ENCODE measurements around the gene SNX10.

Gene SNX10

GRCh38 chr7:26334166-26334859 lies 42.7 kb downstream of the SNX10 start:
- no peak for DNase-seq (ENCODE audit: low read depth, low spot score)

DNA sequence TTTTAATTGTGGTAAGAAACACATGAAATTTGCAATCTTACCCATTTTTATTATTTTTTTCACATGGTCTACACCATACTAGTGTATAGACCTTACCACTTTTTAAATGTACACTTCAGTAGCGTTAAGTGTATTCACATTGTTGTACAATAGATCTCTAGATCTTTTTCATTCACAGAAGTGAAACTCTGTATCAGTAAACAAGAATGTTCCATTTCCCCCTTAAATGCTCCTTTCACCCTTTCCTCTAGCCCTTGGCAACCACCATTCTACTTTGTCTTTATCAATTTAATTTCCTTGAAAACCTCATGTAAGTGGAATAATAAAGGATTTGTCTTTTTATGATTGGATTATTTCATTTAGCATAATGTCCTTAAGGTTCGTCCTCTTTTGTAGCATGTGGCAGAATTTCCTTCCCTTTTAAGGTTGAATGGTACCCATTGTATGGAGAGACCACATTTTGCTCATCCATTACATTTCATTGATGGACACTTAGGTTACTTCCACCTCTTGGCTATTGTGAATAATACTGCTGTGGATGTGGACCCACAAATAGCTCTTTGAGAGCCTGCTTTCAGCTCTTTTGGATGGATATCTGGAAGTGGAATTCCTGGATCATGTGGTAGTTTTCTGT lies 45.7 kb downstream of the SNX10 start:
- DNase-seq (ENCODE audit: low read depth, low spot score): no peak

DNA sequence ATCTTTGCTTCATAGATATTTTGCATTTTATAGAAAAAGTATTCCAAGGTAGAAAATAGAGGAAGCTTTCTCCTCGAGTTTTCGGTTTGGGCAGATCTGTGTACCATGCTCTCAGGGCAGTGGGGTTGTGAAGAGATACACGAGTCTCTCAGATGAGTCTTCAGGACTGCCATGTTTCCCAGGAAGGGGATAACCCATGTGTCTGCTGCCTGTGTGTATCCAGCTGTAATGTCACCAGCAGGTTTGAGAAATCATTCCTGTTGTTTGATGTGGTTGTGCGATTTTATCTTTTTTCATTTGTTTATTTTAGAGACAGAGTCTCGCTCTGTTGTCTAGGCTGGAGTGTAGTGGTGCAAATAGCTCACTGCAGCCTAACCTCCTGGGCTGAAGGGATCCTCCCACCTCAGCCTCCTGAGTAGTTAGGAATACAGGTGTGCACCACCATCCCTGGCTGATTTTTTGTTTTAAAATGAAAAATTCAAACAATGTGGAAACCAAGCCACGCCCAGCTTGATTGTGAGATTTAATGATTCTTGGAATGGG lies 48.9 kb downstream of the SNX10 start:
- DNase-seq (ENCODE audit: low read depth, low spot score): no peak

- DNase-seq (ENCODE audit: low read depth, low spot score): no peak
Observed at GRCh38 chr7:26343320-26343832, 51.7 kb downstream of the SNX10 start.

- DNase-seq (ENCODE audit: low read depth, low spot score): no peak
Observed at GRCh38 chr7:26343837-26344236, 52.2 kb downstream of the SNX10 start.

DNA sequence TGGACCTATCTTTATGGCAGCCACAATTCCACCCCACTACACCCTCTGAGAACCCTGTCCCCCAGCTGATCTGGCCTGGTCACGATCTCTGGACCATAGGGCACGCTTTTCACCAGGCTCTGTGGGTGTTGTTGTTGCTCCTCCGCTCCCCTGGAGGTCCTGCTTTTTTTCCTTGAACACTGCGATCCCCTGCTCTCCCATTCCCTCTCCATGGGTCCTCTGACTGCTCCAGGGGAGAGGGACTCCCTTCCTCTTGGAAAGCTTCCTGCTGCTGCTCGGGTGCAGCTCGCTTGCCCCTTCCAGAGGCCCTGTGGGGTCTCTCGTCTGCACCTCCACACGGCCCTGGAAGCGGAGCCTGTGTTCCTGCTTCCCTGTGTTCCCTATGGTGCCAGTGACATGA lies 53.5 kb downstream of the SNX10 start:
- DNase-seq (ENCODE audit: low read depth, low spot score): no peak

- no peak for DNase-seq (ENCODE audit: low read depth, low spot score)
Observed at GRCh38 chr7:26345837-26346236, 54.2 kb downstream of the SNX10 start.

DNA sequence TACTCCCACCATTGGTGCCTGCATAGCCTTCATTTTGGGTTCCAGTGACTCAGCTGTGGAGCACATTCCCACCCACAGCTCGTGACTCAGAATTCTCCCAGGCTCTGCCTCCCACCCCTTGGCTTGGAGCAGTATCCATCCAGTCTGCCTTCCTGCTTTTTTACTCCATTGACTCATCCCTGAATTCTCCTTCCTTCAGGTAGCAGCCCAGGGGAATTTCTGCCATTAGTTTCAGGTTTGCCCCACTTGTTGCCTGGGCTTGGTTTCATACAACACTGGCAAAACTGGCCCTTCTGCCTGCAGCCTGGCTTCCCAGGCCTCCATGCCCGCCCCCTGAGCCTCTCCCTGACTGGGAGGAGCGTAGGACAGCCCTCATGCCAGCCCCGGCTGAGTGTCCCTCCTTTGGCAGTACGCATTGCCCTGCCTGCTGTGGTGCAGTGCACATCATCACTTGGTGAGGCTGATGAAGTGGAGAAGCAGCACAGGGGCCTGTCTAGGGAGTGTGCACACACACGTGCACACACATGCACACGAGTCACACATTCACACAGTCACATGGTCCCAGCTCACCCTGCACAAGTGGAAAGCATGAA lies 55.0 kb downstream of the SNX10 start:
- DNase-seq (ENCODE audit: low read depth, low spot score): no peak

GRCh38 chr7:26348234-26348851 lies 56.7 kb downstream of the SNX10 start:
- no peak for DNase-seq (ENCODE audit: low read depth, low spot score)

- no peak for DNase-seq (ENCODE audit: low read depth, low spot score)
Observed at GRCh38 chr7:26349005-26349915, 57.6 kb downstream of the SNX10 start.

GRCh38 chr7:26351171-26351570 lies 59.5 kb downstream of the SNX10 start:
- no peak for DNase-seq (ENCODE audit: low read depth, low spot score)

DNA sequence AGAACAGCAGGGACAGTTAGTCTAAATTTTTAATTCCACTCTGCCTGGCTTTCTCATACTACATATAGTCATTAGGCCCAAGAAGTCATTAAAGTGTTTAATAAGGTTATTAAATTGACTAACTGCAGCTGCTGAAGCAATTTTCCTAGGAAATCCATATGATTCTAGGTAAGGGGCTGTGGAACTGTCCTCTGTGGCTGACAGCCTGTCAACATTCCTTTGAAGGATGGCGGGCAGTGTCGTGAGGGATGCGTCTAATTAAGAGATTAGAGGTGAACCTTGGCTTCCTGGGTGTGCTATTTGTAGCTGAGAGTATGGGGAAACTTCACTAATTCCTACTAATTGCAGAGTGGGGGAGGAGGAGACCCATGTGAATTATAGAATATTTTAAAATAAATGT lies 64.6 kb downstream of the SNX10 start:
- DNase-seq (ENCODE audit: low read depth, low spot score): no peak

DNA sequence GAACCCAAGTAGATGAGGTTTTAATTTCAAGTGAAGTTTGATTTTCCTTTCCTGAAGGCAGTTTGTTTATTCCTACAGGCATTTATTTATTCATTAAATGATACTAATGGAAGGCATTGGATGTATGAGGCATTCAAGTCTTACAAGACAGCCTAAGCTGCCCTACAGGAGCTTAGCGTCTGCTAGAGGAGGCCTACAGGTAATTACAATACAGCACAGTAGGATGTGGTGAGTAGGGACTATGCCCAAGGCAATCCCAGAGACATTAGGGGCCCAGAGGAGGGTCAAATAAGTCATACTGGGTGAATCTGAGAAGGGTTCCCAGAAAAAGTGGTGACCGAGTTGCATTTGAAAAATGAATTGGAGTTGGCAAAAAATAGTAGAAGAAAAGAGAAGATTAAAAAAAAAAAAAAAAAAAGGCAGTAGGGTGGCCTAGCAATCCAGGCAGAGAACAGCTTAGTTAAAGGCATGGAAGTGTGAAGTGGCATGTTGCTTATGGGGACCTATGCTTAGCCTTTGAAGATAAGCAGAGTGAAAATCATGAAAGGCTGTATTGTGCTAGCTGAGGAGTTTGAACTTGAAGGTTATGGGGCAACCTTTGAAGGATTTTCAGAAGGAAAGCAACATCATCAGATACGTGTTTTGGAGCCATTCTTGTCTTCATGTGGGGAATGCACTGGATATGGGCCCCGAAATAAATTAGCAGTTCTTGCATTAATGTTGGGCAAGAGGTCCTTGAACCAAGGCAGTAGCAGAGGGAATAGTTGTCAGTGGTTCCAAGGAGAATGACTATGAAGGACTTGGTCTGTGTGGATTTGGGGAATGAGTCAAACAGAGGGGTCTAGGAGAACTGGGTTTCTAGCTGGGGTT lies 65.5 kb downstream of the SNX10 start:
- DNase-seq (ENCODE audit: low read depth, low spot score): no peak

DNA sequence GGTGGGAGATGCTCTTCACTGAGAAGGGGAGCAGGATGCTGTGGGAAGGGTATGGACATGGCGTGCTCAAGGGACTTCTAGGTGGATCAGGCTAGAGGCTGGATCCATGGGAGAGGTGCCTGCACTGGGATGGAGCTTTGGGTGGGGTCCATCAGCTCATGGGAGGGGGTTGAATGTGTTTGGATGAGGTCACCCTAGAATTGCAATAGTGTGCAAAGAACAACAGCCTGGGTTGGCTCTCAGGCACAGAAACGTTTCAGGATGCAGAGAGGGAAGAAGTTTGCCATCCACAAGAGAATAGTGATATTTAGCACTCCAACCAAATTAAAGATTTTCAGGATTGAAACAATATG lies 66.1 kb downstream of the SNX10 start:
- no peak for DNase-seq (ENCODE audit: low read depth, low spot score)

- no peak for DNase-seq (ENCODE audit: low read depth, low spot score)
Observed at GRCh38 chr7:26360650-26361049, 69.0 kb downstream of the SNX10 start.

- no peak for DNase-seq (ENCODE audit: low read depth, low spot score)
Observed at GRCh38 chr7:26361637-26362036, 70.0 kb downstream of the SNX10 start.

DNA sequence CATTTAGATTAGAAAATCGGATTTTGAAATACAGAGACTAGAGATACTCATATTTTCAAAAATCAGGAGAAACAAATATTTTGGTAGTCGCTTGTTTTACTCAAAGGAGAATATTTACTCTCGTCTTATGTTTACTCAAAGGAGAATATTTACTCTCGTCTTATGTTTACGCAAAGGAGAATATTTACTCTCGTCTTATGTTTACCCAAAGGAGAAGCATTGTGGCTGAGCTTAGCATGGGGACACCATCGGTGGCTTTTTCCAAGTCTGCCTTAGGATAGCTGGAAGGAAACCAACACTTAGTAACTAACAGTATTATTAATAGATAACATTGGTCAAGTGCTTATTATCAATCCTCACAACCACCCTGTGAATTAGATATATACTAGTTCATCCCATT lies 71.8 kb downstream of the SNX10 start:
- no peak for DNase-seq (ENCODE audit: low read depth, low spot score)

GRCh38 chr7:26365077-26365900 lies 73.6 kb downstream of the SNX10 start:
- DNase-seq (ENCODE audit: low read depth, low spot score): peak; percentile 37

DNA sequence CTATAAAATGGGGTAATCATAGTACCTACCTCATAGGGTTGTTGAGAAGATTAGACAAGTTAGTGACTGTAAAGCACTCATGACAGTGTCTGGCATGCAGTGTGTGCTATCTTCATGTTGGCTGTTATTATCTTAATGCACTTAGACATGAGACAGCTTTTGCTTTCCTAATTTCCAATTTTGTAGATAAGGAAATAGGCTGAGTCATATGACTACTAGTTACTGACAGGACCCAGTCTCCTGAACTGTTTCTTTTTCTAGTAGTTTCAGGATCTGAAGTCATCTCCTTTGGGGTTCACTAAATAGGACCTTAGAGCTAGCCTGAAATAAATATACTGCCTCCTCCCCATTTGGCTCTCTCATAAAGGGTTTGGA lies 74.2 kb downstream of the SNX10 start:
- DNase-seq (ENCODE audit: low read depth, low spot score): no peak
